Sigmoid colon (tissue), 4 donors: ENCODE results near the gene GABRR1.

Source experiments
- CTCF ChIP-seq, 4 experiments: fragments of 450-650 bp in 3 of 4; fragments of 200-600 bp in 1 of 4; IDR thresholded peaks; one replicate each; pipeline ENCODE4 v1.5.1; 2016 to 2019; ENCODE audit warnings: antibody characterized with exemption in 4 of 4, mild to moderate bottlenecking in 3 of 4, moderate library complexity in 2 of 4
- EP300 ChIP-seq, 4 donors: sonication (generic); formaldehyde crosslinking; IDR thresholded peaks; one replicate each; pipeline ENCODE4 v1.6.1; 2017; ENCODE audit warnings: antibody characterized with exemption in 4 of 4
- POLR2A ChIP-seq, 2 donors: fragments of 450-650 bp; IDR thresholded peaks; one replicate each; pipeline ENCODE4 v1.6.1; 2016; ENCODE audit warnings: antibody characterized with exemption in 2 of 2, mild to moderate bottlenecking in 2 of 2, moderate library complexity in 2 of 2
- POLR2AphosphoS5 ChIP-seq, 4 donors: sonication (generic); formaldehyde crosslinking; IDR thresholded peaks; one replicate each; pipeline ENCODE4 v1.6.1; 2017; ENCODE audit warnings: antibody characterized with exemption in 4 of 4

GRCh38 chr6:89257781-89258180, 40.6 kb upstream of the GABRR1 start:
- TF ChIP-seq POLR2A (IDR thresholded peaks at IDR 0.05) = no peak
- TF ChIP-seq EP300 (IDR thresholded peaks at IDR 0.05) = no peak
- TF ChIP-seq CTCF (IDR thresholded peaks at IDR 0.05) = no peak
- no peak for TF ChIP-seq POLR2AphosphoS5 (IDR thresholded peaks at IDR 0.05)
